ENCODE data around the gene NCK1. TPM values are rescaled to one million over a fixed set of nuclear protein-coding genes. Genes with fewer than 3 reads are reported as not detected.
A peak's percentile ranks its signal among the peaks of the same experiment; 100 is the strongest.
"Not testable (repeated sequence)": the region's sequence is repeated elsewhere in the genome, so short reads cannot be mapped to it uniquely, and the experiment has no call there.

The NCK1 gene
- total RNA-seq, 1 donor from 2014 or later = 38.3 TPM

DNA sequence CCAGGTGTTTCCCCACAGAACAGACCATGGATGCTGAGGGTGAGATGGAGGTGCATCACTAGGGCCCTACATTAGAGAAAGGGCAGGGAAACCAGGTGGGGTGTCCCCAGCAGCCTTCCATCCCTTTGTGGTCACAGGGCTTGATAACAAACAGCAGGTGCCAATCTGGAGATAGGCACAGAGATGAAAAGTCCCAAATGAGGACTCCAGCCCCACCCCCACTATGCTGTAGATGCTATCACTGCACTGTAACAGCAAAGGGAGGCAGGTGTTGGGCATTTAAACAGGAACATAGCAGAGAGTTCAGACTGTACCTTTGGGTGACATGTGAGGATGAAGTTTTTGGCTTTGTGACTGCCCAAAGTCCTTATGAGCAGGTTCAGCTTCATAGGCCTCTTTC lies 117.2 kb downstream of the NCK1 start:
- FAIRE-seq (no peak), DNase-seq (ENCODE audit: low spot score in 2 of 2) (no peak)

DNA sequence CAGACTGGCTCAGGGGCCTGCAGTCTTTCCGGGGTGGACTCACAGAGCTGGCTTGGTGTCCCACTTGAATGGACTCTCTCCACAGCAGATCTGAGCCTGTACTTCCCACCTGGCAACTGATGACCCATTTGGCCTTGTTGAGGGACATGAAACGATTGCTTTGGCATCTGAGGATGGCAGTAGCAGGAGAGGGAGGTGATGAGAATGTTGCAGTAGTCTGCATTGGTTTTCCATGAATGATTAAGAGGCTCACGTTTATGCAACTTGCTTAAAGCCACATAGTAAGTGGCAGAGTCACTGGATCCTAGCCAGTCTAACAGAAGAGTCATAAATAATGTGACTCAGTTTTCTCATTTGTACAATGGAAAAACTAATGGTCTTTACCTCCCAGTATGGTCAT lies 117.7 kb downstream of the NCK1 start:
- FAIRE-seq (no peak), DNase-seq (ENCODE audit: low spot score in 2 of 2) (no peak)

DNA sequence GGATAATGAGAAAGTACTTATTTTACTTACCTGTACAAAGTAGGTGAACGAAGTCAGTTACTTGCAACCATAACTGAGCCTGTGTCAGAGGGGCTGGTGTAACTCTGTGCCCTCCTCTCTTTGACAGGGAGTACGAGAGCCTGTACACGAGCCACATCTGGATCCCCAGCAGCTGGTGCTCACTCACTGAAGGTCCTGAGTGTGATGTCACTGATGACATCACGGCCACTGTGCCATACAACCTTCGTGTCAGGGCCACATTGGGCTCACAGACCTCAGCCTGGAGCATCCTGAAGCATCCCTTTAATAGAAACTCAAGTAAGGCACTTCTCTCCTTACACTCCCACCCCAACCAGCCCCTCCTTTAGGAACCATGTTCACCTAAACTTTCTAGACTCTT lies 120.0 kb downstream of the NCK1 start:
- FAIRE-seq (no peak), DNase-seq (ENCODE audit: low spot score in 2 of 2) (no peak)

DNA sequence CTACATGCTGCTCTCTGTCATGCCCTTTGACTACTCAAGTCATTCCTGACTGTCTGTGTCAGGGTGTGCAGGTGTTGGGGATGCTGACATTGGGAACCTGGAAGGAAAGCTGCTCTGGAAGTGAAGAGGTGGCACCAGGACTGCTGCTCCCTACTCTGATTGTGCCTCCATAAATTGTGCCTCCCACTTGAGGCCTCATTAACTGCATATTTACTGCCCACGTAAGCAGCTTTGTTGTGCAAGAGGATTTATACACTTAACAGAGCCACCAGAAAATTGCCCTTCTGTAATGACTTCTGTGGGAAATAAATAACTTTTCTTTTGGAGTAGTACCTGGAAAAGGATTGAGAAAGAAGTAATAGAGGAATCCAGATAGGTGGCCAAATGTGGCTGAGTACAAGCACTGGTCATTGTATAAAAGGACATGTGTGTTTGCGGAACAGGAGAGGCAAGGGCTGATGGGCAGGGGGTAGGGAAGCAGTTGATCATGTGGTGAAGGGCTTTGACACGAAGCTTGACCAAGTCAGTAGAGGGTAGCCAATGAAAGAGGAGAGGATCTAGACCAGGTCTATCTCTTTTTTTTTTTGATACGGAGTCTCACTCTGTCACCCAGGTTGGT lies 120.6 kb downstream of the NCK1 start:
- FAIRE-seq (no peak), DNase-seq (ENCODE audit: low spot score in 2 of 2) (no peak)

DNA sequence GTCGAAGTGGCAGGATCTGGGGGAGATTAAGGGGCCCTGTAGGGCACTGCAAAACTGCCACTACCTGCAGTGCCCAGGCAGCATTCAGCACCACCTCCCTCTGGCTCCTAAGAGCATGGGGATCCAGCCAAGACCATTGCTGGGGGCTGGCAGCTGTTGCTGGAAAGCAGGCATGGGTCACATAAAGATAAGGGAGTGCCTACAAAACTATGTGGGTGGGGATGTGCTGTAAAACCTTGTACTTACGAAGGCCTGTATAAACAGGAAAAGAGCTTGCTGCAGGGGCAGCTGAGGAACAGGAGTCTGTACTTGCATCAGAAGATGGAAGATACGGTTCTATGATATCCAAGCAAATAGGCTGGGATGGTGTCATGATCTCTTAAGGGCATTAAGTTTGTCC lies 122.8 kb downstream of the NCK1 start:
- DNase-seq (ENCODE audit: low spot score in 2 of 2) = no peak
- no peak for FAIRE-seq

DNA sequence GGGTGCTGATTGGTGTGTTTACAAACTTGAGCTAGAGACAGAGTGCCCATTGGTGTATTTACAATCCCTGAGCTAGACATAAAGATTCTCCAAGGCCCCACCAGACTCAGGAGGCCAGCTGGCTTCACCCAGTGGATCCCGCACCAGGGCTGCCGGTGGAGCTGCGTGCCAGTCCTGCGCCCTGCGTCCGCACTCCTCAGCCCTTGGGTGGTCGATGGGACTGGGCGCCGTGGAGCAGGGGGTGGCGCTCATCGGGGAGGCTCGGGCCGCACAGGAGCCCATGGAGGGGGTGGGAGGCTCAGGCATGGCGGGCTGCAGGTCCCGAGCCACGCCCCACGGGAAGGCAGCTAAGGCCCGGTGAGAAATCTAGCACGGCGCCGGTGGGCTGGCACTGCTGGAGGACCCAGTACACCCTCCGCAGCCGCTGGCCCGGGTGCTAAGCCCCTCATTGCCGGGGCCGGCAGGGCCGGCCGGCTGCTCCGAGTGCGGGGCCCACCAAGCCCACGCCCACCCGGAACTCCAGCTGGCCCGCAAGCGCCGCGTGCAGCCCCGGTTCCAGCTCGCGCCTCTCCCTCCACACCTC lies 125.5 kb downstream of the NCK1 start:
- FAIRE-seq = not testable (repeated sequence)

DNA sequence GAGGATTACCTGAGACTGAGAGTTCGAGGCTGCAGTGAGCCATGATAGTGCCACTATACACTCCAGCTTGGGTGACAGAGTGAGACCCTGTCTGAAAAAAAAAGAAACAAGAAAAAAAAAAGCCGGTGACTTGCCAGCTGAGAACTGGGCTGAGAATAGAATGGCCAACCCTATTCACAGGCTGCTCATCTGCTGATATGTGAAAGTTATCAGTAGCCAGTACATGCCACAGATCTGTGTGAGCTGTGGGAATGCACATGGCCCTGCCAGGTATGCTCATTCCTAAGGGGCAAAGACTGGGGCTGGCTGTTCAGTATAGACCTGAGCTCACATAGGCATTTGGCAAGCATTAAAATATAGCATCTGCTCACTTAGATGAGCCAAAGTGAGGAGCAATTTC lies 126.6 kb downstream of the NCK1 start:
- DNase-seq (ENCODE audit: low spot score in 2 of 2) (no peak), FAIRE-seq (no peak)

More for the DNA sequence above, 125.5 kb downstream of the NCK1 start:
- DNase-seq (ENCODE audit: low spot score in 2 of 2) = not testable (repeated sequence)

DNA sequence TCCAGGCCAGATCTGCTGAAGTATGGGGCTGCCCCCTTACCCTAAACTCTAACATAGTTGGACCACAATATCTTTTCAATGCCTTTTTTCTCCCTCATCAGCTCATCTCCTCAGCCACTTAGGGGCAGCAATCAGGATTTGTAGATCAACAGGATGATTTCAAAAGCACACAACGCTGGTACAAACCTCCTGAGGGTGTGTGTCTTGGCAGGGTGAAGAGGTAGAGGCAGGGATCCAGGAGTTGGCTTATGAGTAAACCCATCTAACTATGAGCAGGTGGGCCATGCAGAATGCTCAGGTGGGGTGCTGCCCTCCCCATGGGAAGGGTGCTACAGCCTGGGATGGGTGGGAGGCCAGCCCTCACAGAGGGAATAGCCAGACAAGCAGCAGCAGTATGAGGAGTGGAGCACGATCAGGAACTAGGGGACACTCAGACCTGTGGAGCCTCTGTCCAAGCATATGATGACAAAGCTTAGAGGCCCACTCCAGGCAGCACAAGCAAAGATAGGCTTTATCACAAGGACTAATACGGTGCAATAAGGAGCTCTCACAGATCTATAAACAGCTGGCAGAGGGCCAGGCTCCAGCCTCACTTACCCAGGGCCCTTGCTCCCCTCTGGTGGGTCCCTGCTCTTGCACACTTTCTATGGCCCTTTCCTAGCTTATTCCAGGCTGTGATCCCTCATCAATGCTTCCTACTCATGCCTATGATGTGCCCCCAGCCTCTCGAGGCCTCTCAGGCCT lies 127.9 kb downstream of the NCK1 start:
- DNase-seq (ENCODE audit: low spot score in 2 of 2) (no peak), FAIRE-seq (no peak)

DNA sequence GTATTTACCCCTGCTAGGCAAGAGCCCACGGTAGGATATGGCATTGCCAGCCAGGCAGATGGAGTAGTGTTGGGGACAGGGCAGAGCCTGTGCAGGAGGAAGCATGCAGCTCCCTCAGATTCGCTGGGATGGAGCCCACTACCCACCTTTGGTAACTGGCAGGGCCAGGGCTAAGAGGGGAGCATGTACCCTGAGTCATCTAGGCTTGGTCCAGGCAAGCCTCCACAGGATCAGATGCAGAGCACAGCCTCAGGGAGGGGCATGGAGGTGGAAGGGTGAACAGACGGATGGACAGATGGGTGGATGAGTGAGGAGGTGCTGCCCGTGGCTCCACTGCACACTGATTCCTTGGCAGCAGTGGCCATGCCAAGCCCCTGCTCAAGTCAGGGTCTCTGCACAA lies 128.8 kb downstream of the NCK1 start:
- no peak for DNase-seq (ENCODE audit: low spot score in 2 of 2)
- no peak for FAIRE-seq

DNA sequence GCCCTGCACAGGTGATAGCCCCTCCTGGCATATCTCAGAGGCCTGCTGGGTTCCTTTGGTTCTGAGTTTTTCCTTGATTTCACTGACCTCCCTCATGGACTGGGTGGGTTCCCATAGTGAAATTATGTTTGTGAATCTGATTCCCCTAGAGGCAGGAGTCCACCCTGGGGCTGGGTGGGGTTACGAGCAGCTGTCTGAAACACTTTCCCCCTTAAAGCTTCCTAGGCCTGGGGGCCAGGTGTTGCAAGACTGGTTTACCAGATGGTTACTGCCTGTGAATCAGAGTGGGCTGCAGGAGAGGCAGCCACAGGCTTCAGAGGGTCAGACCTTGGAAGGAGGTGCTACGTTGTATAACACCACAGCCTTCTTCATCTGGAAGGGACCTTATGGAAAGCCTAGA lies 130.1 kb downstream of the NCK1 start:
- DNase-seq (ENCODE audit: low spot score in 2 of 2) (no peak), FAIRE-seq (no peak)

DNA sequence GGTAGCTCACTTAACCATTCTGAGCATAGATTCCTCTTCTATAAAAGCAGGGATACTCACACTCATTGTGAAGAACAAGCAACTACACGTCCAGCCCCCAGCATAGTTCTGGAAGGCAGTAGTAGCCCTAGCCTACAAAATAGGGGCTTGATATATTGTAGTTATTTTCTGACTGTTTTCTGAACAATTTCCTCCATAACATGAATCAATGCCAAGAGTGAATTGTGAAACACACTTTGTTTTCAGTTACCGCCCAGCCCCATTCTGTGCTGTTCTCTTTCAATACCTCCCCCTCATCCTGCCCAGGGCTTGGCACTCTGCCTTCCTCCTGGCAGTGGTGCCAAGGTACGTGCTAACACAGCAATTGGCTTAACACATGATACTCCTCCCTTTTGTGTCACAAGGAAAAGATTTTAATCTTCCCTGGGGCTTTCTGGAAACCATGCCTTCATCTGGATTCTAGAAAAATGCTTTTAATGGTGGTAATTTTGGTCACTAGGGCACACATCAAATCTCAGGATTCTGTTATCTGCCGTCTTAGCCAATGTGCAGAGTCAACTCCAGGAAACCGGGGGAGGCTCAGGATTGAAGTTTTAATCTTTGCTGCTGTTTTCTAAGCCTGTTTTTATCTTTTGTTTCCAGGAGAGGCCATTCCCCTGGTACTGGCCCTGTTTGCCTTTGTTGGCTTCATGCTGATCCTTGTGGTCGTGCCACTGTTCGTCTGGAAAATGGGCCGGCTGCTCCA lies 132.9 kb downstream of the NCK1 start:
- peak in 1 of 2 donors; percentile 35 for DNase-seq (ENCODE audit: low spot score in 2 of 2)
- no peak for FAIRE-seq

DNA sequence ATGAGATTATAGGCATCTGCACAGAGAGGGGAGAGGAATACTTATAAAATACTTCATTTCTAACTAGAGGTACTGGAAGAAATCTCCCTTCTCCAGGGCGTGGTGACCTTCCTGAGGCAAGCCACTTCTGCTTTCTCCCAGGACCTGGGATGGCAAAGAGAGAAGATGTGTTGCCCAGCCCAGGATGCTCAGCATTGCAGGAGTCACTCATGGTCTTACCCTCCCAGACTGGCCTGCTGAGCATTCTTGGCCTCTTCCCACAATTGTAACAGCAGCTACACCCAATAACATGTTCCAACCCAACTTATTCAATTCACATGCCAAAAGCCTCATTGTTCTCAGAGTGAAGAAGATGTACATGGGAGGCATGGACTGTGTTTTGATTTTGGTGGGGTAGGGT lies 133.6 kb downstream of the NCK1 start:
- no peak for DNase-seq (ENCODE audit: low spot score in 2 of 2)
- no peak for FAIRE-seq

Other genes with a start within 250 kb of the NCK1 start
- gene STAG1, start 109.8 kb upstream of the NCK1 start, total RNA-seq = 92.5 TPM
- 11.8 TPM for gene SLC35G2, start 43.1 kb upstream of the NCK1 start, total RNA-seq
- 0.82 TPM for gene IL20RB, start 95.8 kb downstream of the NCK1 start, total RNA-seq

Data from frontal cortex (tissue), 4 donors.